ENCODE measurements around the gene PTGFRN.

DNA sequence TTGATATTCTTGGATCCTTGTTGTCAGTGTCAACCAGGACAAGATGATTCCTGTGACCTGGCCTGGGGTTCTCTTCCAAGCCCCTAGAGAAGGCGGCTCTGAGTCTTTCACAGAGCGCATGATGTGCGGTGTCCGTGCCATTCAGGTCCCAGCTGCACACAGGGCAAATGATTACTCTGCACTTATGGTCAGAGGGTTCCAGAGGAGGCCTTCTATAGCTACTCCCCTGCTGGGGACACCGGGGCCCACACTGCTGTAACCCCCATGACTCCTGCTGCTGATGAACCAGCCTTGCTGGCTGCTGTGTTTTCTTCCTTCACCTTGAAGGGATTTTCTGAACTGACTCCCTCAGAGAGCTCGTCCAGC, 1.5 kb downstream of the PTGFRN start:
- TF ChIP-seq, protein P1, sequence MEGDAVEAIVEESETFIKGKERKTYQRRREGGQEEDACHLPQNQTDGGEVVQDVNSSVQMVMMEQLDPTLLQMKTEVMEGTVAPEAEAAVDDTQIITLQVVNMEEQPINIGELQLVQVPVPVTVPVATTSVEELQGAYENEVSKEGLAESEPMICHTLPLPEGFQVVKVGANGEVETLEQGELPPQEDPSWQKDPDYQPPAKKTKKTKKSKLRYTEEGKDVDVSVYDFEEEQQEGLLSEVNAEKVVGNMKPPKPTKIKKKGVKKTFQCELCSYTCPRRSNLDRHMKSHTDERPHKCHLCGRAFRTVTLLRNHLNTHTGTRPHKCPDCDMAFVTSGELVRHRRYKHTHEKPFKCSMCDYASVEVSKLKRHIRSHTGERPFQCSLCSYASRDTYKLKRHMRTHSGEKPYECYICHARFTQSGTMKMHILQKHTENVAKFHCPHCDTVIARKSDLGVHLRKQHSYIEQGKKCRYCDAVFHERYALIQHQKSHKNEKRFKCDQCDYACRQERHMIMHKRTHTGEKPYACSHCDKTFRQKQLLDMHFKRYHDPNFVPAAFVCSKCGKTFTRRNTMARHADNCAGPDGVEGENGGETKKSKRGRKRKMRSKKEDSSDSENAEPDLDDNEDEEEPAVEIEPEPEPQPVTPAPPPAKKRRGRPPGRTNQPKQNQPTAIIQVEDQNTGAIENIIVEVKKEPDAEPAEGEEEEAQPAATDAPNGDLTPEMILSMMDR (conservative IDR thresholded peaks at IDR 0.05 in 1 of 2, IDR thresholded peaks at IDR 0.05 in 1 of 2; ENCODE audit: extremely low read depth in 1 of 2, insufficient read depth in 1 of 2, low read depth in 1 of 2, low read length in 2 of 2), result no peak
- no peak for TF ChIP-seq EZH2 (IDR thresholded peaks at IDR 0.05; ENCODE audit: borderline replicate concordance, low read length)
